ENCODE data around the gene ADAP1. TPM values are rescaled to one million over a fixed set of nuclear protein-coding genes. Genes with fewer than 3 reads are reported as not detected.
A peak's percentile ranks its signal among the peaks of the same experiment; 100 is the strongest.

The ADAP1 gene
- total and polyA plus RNA-seq, 2 of the 13 experiments (the other 11 are each of a cell fraction or from before 2014, with no cell fraction given): 10.5 to 24.6 TPM

GRCh38 chr7:992709-993607 is 38.5 kb upstream of the ADAP1 start (continued):
- TF ChIP-seq ZBTB40 (IDR thresholded peaks at IDR 0.05) (no peak), ZBTB40 (CRISPR knock-in tag; IDR thresholded peaks at IDR 0.05) (peak; percentile 39; the same call in 1 of the 2 replicates), ZNF660 (CRISPR knock-in tag; IDR thresholded peaks at IDR 0.05; ENCODE audit: borderline replicate concordance, low read depth) (no peak), ZNF629 (CRISPR knock-in tag; conservative IDR thresholded peaks at IDR 0.05) (peak; percentile 40), KAT2B (IDR thresholded peaks at IDR 0.05; ENCODE audit: borderline replicate concordance, low read depth, low read length) (no peak), SMAD9 (CRISPR knock-in tag; IDR thresholded peaks at IDR 0.05) (no peak), HDAC1 (CRISPR knock-in tag; IDR thresholded peaks at IDR 0.05) (peak; percentile 88), MEF2D (CRISPR knock-in tag; IDR thresholded peaks at IDR 0.05) (0 out of 2 replicates have a peak, but pooled peaks have one; percentile 21), ZNF749 (CRISPR knock-in tag; IDR thresholded peaks at IDR 0.05; ENCODE audit: borderline replicate concordance) (peak; percentile 92; the same call in 1 of the 2 replicates), HIVEP1 (CRISPR knock-in tag; IDR thresholded peaks at IDR 0.05) (no peak; the same call in 1 of the 2 replicates), KDM6A (CRISPR knock-in tag; IDR thresholded peaks at IDR 0.05; ENCODE audit: low read depth) (no peak; the same call in 1 of the 2 replicates), ZNF546 (CRISPR knock-in tag; conservative IDR thresholded peaks at IDR 0.05) (no peak), ZNF17 (CRISPR knock-in tag; IDR thresholded peaks at IDR 0.05) (no peak), PAX8 (CRISPR knock-in tag; IDR thresholded peaks at IDR 0.05; ENCODE audit: borderline replicate concordance) (no peak), ESRRA (CRISPR knock-in tag; IDR thresholded peaks at IDR 0.05; ENCODE audit: low read depth) (peak; percentile 60), RNF219 (CRISPR knock-in tag; IDR thresholded peaks at IDR 0.05) (0 out of 2 replicates have a peak, but pooled peaks have one; percentile 74), ZNF747 (CRISPR knock-in tag; IDR thresholded peaks at IDR 0.05; ENCODE audit: borderline replicate concordance) (peak; percentile 83), NBN (conservative IDR thresholded peaks at IDR 0.05) (no peak)
